Tibial nerve (tissue), 4 donors: ENCODE results near the gene RARRES1.
A peak's percentile ranks its signal among the peaks of the same experiment; 100 is the strongest.

Experiments
- CTCF ChIP-seq, 5 experiments: fragments of 200-600 bp in 3 of 5; fragments of 450-650 bp in 2 of 5; sonication (generic) in 3 of 5; IDR thresholded peaks; one replicate each; pipeline ENCODE4 v1.5.1; 2016 to 2019; ENCODE audit warnings: antibody characterized with exemption in 5 of 5, mild to moderate bottlenecking in 3 of 5, moderate library complexity in 2 of 5
- EP300 ChIP-seq, 2 donors: sonication (generic); formaldehyde crosslinking; IDR thresholded peaks; one replicate each; pipeline ENCODE4 v1.6.1; 2017; ENCODE audit warnings: antibody characterized with exemption in 2 of 2, mild to moderate bottlenecking in 1 of 2
- POLR2A ChIP-seq, 2 donors: fragments of 450-650 bp; IDR thresholded peaks; one replicate each; pipeline ENCODE4 v1.6.1; 2017; ENCODE audit warnings: antibody characterized with exemption in 2 of 2, mild to moderate bottlenecking in 2 of 2, moderate library complexity in 2 of 2

- TF ChIP-seq CTCF (IDR thresholded peaks at IDR 0.05), result no peak
- no peak for TF ChIP-seq POLR2A (IDR thresholded peaks at IDR 0.05)
- peak in 1 of 2 donors; percentile 66 for TF ChIP-seq EP300 (IDR thresholded peaks at IDR 0.05)
These were observed 6.8 kb downstream of the RARRES1 start for GRCh38 chr3:158725348-158726011.
